IMR-90 (cell line): ENCODE data around the gene RPS5. TPM values are rescaled to one million over a fixed set of nuclear protein-coding genes. Genes with fewer than 3 reads are reported as not detected.
"Not testable (repeated sequence)": the region's sequence is repeated elsewhere in the genome, so short reads cannot be mapped to it uniquely, and the experiment has no call there.

Experiments used
- ATAC-seq: fragments of 200-7000 bp; cut with Tn5 transposase; 2 replicates; pipeline ENCODE4 v1.9.1; 2020; ENCODE audit warnings: low read depth, mild to moderate bottlenecking, moderate library complexity
- BruUV-seq: library from RNA; stranded (reverse); fragments of 400-500 nt; replicated peaks from 2 replicates; lab custom pipeline; 2021; lab: Mats Ljungman, UMichigan
- CTCF ChIA-PET: fragments of 300-600 bp; formaldehyde crosslinking; extraction: SDS; loops from one replicate; lab custom pipeline; 2021; ENCODE audit warnings: antibody characterized with exemption; lab: Yijun Ruan, JAX
- POLR2A ChIA-PET: fragments of 300-600 bp; sonication (Branson Sonifier 250); formaldehyde crosslinking; loops from one replicate; lab custom pipeline; 2022; ENCODE audit warnings: antibody characterized with exemption; ENCODE audit not compliant: unreplicated experiment; lab: Charles Lee
- DNase-seq: peaks from one replicate; pipeline ENCODE4 v3.0.0; 2013
- H2AFZ ChIP-seq: replicated peaks from 2 replicates; pipeline ENCODE3; 2013; ENCODE audit warnings: low read length, mild to moderate bottlenecking; ENCODE audit not compliant: poor library complexity
- H2AK5ac ChIP-seq: 2 replicates; pipeline ENCODE4 v1.6.1; 2013; ENCODE audit warnings: low read depth, low read length, inconsistent platforms
- H2AK9ac ChIP-seq: replicated peaks from 2 replicates; pipeline ENCODE3; 2013; ENCODE audit warnings: mild to moderate bottlenecking, low read depth, low read length, moderate library complexity; ENCODE audit not compliant: poor library complexity
- H2BK120ac ChIP-seq: 2 replicates; pipeline ENCODE4 v1.6.1; 2013; ENCODE audit warnings: low read depth, low read length, inconsistent platforms
- H2BK15ac ChIP-seq: 3 replicates; pipeline ENCODE4 v1.6.1; 2013; ENCODE audit warnings: low read depth, low read length, inconsistent platforms
- H2BK20ac ChIP-seq: 2 replicates; pipeline ENCODE4 v1.6.1; 2013; ENCODE audit warnings: low read depth, mild to moderate bottlenecking, inconsistent platforms, low read length, moderate library complexity
- H2BK5ac ChIP-seq: 2 replicates; pipeline ENCODE4 v1.6.1; 2013; ENCODE audit warnings: mild to moderate bottlenecking, low read depth, low read length, inconsistent platforms; ENCODE audit not compliant: poor library complexity, severe bottlenecking
- H3K14ac ChIP-seq: replicated peaks from 2 replicates; pipeline ENCODE4 v1.6.1; 2013; ENCODE audit warnings: low read depth, low read length, inconsistent platforms
- H3K18ac ChIP-seq: 2 replicates; pipeline ENCODE4 v1.6.1; 2013; ENCODE audit warnings: low read depth, low read length, control low read depth
- H3K23ac ChIP-seq: 2 replicates; pipeline ENCODE4 v1.6.1; 2013; ENCODE audit warnings: low read depth, low read length, inconsistent platforms
- H3K27ac ChIP-seq: 2 replicates; pipeline ENCODE4 v1.5.1; 2013; ENCODE audit warnings: mild to moderate bottlenecking, control low read depth, low read length; ENCODE audit not compliant: insufficient read depth
- H3K27me3 ChIP-seq: 2 replicates; pipeline ENCODE4 v1.6.1; 2013; ENCODE audit warnings: low read length; ENCODE audit not compliant: control insufficient read depth, insufficient read depth
- H3K36me3 ChIP-seq: 2 replicates; pipeline ENCODE4 v1.6.1; 2013; ENCODE audit warnings: low read length, mixed read lengths; ENCODE audit not compliant: control insufficient read depth, insufficient read depth
- H3K4ac ChIP-seq: 2 replicates; pipeline ENCODE4 v1.6.1; 2013; ENCODE audit warnings: low read depth, low read length, inconsistent platforms
- H3K4me1 ChIP-seq: 2 replicates; pipeline ENCODE4 v1.6.1; 2013; ENCODE audit warnings: low read length, mixed read lengths; ENCODE audit not compliant: control insufficient read depth, insufficient read depth
- H3K4me2 ChIP-seq: 2 replicates; pipeline ENCODE4 v1.6.1; 2013; ENCODE audit warnings: low read depth, mild to moderate bottlenecking, control low read depth, low read length, moderate library complexity
- H3K4me3 ChIP-seq: 2 replicates; pipeline ENCODE4 v1.5.1; 2013; ENCODE audit warnings: low read depth, mild to moderate bottlenecking, control low read depth, low read length, moderate library complexity; ENCODE audit not compliant: insufficient read depth
- H3K56ac ChIP-seq: 2 replicates; pipeline ENCODE4 v1.6.1; 2013; ENCODE audit warnings: low read length, inconsistent platforms; ENCODE audit not compliant: insufficient read depth; ENCODE audit errors: extremely low read depth
- H3K79me1 ChIP-seq, 2 experiments: 2 replicates each; pipeline ENCODE4 v1.6.1; 2013; ENCODE audit warnings: low read length in 2 of 2, inconsistent platforms in 1 of 2, low read depth in 1 of 2
- H3K9ac ChIP-seq: 2 replicates; pipeline ENCODE4 v1.6.1; 2013; ENCODE audit warnings: low read depth, low read length, control low read depth
- H3K9me1 ChIP-seq: 2 replicates; pipeline ENCODE4 v1.6.1; 2013; ENCODE audit warnings: low read length, inconsistent platforms; ENCODE audit not compliant: insufficient read depth
- H3K9me3 ChIP-seq: 2 replicates; pipeline ENCODE4 v1.6.1; 2013; ENCODE audit warnings: low read length; ENCODE audit not compliant: control insufficient read depth, insufficient read depth
- H4K20me1 ChIP-seq: 2 replicates; pipeline ENCODE4 v1.6.1; 2013; ENCODE audit warnings: low read length, inconsistent platforms; ENCODE audit not compliant: insufficient read depth
- H4K5ac ChIP-seq: 2 replicates; pipeline ENCODE4 v1.6.1; 2013; ENCODE audit warnings: mild to moderate bottlenecking, low read depth, low read length, control low read depth
- H4K8ac ChIP-seq, 2 experiments: 2 replicates each; pipeline ENCODE4 v1.6.1; 2013; ENCODE audit warnings: low read depth in 2 of 2, low read length in 2 of 2, control low read depth in 1 of 2, inconsistent platforms in 1 of 2
- H4K91ac ChIP-seq: 2 replicates; pipeline ENCODE4 v1.6.1; 2013; ENCODE audit warnings: low read depth, low read length, inconsistent platforms; ENCODE audit not compliant: insufficient read depth
- CEBPB ChIP-seq: IDR thresholded peaks from 2 replicates; pipeline ENCODE4 v1.6.1; 2012; ENCODE audit warnings: low read depth, low read length, improper control_type of control experiment
- CTCF ChIP-seq: conservative IDR thresholded peaks from 2 replicates; pipeline ENCODE4 v1.5.1; 2012; ENCODE audit warnings: mild to moderate bottlenecking, low read depth, low read length, improper control_type of control experiment
- MXI1 ChIP-seq: IDR thresholded peaks from 2 replicates; pipeline ENCODE4 v1.6.1; 2012; ENCODE audit warnings: low read depth, mild to moderate bottlenecking, low read length, moderate library complexity, borderline replicate concordance
- WGBS, 2 experiments: methylation state at CpG; one replicate each; pipeline versions ENCODE4 v1.1.5 to v1.1.7; 2013; ENCODE audit warnings: missing lambda C conversion rate in 2 of 2; ENCODE audit not compliant: insufficient read length in 1 of 2; ENCODE audit errors: extremely low coverage in 2 of 2; 5-methylcytosine and 5-hydroxymethylcytosine counted together
- dilution Hi-C: fragments of 300-500 bp; cut with HindIII; formaldehyde crosslinking; loops from one replicate; pipeline ENCODE4 v1.14.3; 2018; ENCODE audit warnings: low sequenced_read_pairs; ENCODE audit not compliant: unreplicated experiment
- in situ Hi-C: fragments of 300-500 bp; cut with MboI; formaldehyde crosslinking; loops from 3 replicates; pipeline ENCODE4 v1.14.3; 2019; ENCODE audit warnings: low sequenced_read_pairs, inconsistent platforms, mixed read lengths
- intact Hi-C: fragments of 100-400 bp; cut with micrococcal nuclease; formaldehyde crosslinking; loops from 2 replicates; pipeline ENCODE4 v1.10.0; 2022
- polyA plus RNA-seq, 3 experiments: library from polyadenylated mRNA; depleted of rRNA; stranded (reverse); fragments of >200 nt; gene quantifications; 2 replicates each; pipeline ENCODE4 v1.2.3, GENCODE V29; 2012; ENCODE audit warnings: low replicate concordance in 1 of 3
- total RNA-seq: library from RNA; depleted of rRNA; stranded (reverse); fragments of >200 nt; gene quantifications from 2 replicates; pipeline ENCODE4 v1.2.3, GENCODE V29; 2012
- TF ChIP-seq, protein P1 (sequence below): fragments of 150-350 bp; IDR thresholded peaks from 2 replicates; pipeline ENCODE4 v1.6.1; 2017; ENCODE audit warnings: mild to moderate bottlenecking, antibody characterized with exemption, low read length, low read depth

RPS5 gene
- total and polyA plus RNA-seq, 2 of the 4 experiments (the other 2 are of a cell fraction): 3,265 to 5,858 TPM

DNA sequence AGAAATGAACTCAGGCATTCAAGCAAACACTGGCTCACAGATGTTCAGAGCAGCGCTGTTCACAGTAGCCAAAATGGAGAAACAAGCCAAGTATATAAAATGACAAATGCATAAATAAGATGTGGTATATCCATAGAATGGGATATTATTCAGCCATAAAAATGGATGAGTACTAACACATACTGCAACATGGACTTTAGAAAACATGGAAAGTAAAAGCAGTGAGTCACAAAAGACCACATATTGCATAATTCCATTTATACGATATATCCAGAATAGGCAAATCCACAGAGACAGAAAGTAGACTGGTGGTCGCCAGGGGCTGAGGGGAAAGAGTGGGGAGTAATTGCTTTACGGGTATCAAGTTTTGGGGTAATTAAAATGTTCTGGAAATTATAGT, 12.9 kb upstream of the RPS5 start:
- no peak overlapping the region for H2BK5ac ChIP-seq
- in situ Hi-C loops (no loop called here), intact Hi-C loops (no loop called here), dilution Hi-C loops (no loop called here)
- ChIA-PET POLR2A (no interaction called here), CTCF (no interaction called here)
- no peak overlapping the region for H4K91ac ChIP-seq
- H2AFZ ChIP-seq: no peak overlapping the region
- H4K5ac ChIP-seq: no peak overlapping the region
- H3K56ac ChIP-seq: no peak overlapping the region
- no peaks in the 10 kb centered on the region for H3K36me3 ChIP-seq
- H3K4me1 ChIP-seq: no peaks in the 10 kb centered on the region
- H2BK20ac ChIP-seq: no peak overlapping the region
- H3K4me3 ChIP-seq: no peak overlapping the region
- no peak overlapping the region for H3K4ac ChIP-seq
- no peak for ATAC-seq
- no peaks in the 10 kb centered on the region for H3K9me3 ChIP-seq
- H3K27me3 ChIP-seq: no peaks in the 10 kb centered on the region
- H2AK5ac ChIP-seq: no peak overlapping the region
- no peak overlapping the region for H3K9ac ChIP-seq
- TF ChIP-seq CTCF (no peak), CEBPB (peak; percentile 60), MXI1 (no peak)
- TF ChIP-seq, protein P1, sequence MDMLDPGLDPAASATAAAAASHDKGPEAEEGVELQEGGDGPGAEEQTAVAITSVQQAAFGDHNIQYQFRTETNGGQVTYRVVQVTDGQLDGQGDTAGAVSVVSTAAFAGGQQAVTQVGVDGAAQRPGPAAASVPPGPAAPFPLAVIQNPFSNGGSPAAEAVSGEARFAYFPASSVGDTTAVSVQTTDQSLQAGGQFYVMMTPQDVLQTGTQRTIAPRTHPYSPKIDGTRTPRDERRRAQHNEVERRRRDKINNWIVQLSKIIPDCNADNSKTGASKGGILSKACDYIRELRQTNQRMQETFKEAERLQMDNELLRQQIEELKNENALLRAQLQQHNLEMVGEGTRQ: no peak
- H4K8ac ChIP-seq: no peak overlapping the region
- no peak overlapping the region for H3K18ac ChIP-seq
- DNase-seq: peak; percentile 32
- no peak overlapping the region for H2AK9ac ChIP-seq
- BruUV-seq: no TSS peak
- no peaks in the 10 kb centered on the region for H4K20me1 ChIP-seq
- no peak overlapping the region for H2BK15ac ChIP-seq
- H2BK120ac ChIP-seq: no peak overlapping the region
- H3K9me1 ChIP-seq: peaks cover 6% of the 10 kb centered on the region
- peaks cover 3 to 4% of the 10 kb centered on the region in 2 experiments; a peak in 3 of 4 replicates for H3K79me1 ChIP-seq
- no peak overlapping the region for H3K14ac ChIP-seq
- no peak overlapping the region for H3K23ac ChIP-seq
- no peak overlapping the region for H3K4me2 ChIP-seq
- no peak overlapping the region for H3K27ac ChIP-seq
- no CpG with 5 or more reads among the region's 4 CpGs for WGBS, 2 experiments

DNA sequence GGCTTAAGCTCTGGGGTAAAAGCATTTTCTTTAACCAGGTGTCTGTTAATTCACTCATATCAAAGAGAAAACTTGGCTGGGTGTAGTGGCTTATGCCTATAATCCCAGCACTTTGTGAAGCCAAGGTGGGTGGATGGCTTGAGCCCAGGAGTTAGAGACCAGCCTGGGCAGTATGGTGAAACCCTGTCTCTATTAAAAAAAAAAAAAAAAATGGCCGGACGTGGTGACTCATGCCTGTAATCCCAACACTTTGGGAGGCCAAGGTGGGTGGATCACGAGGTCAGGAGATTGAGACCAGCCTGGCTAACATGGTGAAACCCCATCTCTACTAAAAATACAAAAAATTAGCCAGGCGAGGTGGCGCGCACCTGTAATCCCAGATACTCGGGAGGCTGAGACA, 10.3 kb upstream of the RPS5 start:
- peaks cover 16% of the 10 kb centered on the region for H3K9me1 ChIP-seq
- H3K14ac ChIP-seq, H3K9ac ChIP-seq, H3K23ac ChIP-seq, H3K4ac ChIP-seq, H2BK120ac ChIP-seq, H3K18ac ChIP-seq, H2AK5ac ChIP-seq, H3K27ac ChIP-seq, H4K91ac ChIP-seq, H4K20me1 ChIP-seq, H3K4me1 ChIP-seq, H3K36me3 ChIP-seq, BruUV-seq, H2BK20ac ChIP-seq, CTCF ChIA-PET, intact Hi-C loops, H2AFZ ChIP-seq, ATAC-seq, H3K4me3 ChIP-seq, dilution Hi-C loops, DNase-seq, H3K27me3 ChIP-seq, H2BK15ac ChIP-seq, H3K4me2 ChIP-seq, H4K5ac ChIP-seq, in situ Hi-C loops, H3K9me3 ChIP-seq, POLR2A ChIA-PET, H3K56ac ChIP-seq, H2AK9ac ChIP-seq, H4K8ac ChIP-seq, H2BK5ac ChIP-seq: not testable (repeated sequence)
- H3K79me1 ChIP-seq: peaks cover 9 to 20% of the 10 kb centered on the region in 2 experiments; a peak in 3 of 4 replicates
- 100% methylated on average over 1 of the region's 7 CpGs; no CpG with 5 or more reads in 1 of the 2 experiments for WGBS, 2 experiments
